Breast epithelium (tissue), 4 donors: ENCODE data around the gene ZDHHC12. TPM values are rescaled to one million over a fixed set of nuclear protein-coding genes. Genes with fewer than 3 reads are reported as not detected.
"Not testable (repeated sequence)": the region's sequence is repeated elsewhere in the genome, so short reads cannot be mapped to it uniquely, and the experiment has no call there.

Source experiments
- DNase-seq, 2 donors: peaks; one replicate each; pipeline ENCODE4 v3.0.0-alpha.2; 2019; ENCODE audit warnings: low spot score in 2 of 2
- H3K27ac ChIP-seq, 2 donors: fragments of 200-600 bp; sonication (generic) in 1 of 2; one replicate each; pipeline ENCODE4 v1.5.1; 2016 to 2019; ENCODE audit warnings: mild to moderate bottlenecking in 1 of 2
- H3K27me3 ChIP-seq, 2 donors: fragments of 200-600 bp; sonication (generic) in 1 of 2; one replicate each; pipeline versions ENCODE4 v1.5.1 to v1.6.0; 2017 to 2019; ENCODE audit warnings: control low read depth in 1 of 2, mild to moderate bottlenecking in 1 of 2
- H3K36me3 ChIP-seq: fragments of 200-600 bp; one replicate; pipeline ENCODE4 v1.5.1; 2019
- H3K4me1 ChIP-seq, 2 donors: fragments of 200-600 bp; sonication (generic); one replicate each; pipeline ENCODE4 v1.5.1; 2016 to 2019; ENCODE audit warnings: control low read depth in 1 of 2
- H3K4me3 ChIP-seq, 3 donors: fragments of 200-600 bp; sonication (generic); 1 replicate in 2 of 3; 2 replicates in 1 of 3; pipeline ENCODE4 v1.5.1; 2016 to 2019; ENCODE audit warnings: mild to moderate bottlenecking in 3 of 3, moderate library complexity in 2 of 3
- H3K9me3 ChIP-seq, 2 donors: fragments of 200-600 bp; sonication (generic) in 1 of 2; one replicate each; pipeline ENCODE4 v1.5.1; 2016 to 2019; ENCODE audit warnings: control low read depth in 1 of 2
- CTCF ChIP-seq, 3 donors: fragments of 450-650 bp; IDR thresholded peaks; one replicate each; pipeline ENCODE4 v1.5.1; 2016 to 2017; ENCODE audit warnings: antibody characterized with exemption in 3 of 3, mild to moderate bottlenecking in 3 of 3, moderate library complexity in 3 of 3
- POLR2A ChIP-seq: fragments of 450-650 bp; IDR thresholded peaks from one replicate; pipeline ENCODE4 v1.6.1; 2016; ENCODE audit warnings: antibody characterized with exemption, mild to moderate bottlenecking, moderate library complexity
- POLR2AphosphoS5 ChIP-seq, 3 donors: sonication (generic); formaldehyde crosslinking; IDR thresholded peaks; one replicate each; pipeline ENCODE4 v1.6.1; 2017; ENCODE audit warnings: antibody characterized with exemption in 3 of 3
- intact Hi-C: fragments of 100-400 bp; cut with DNase I; formaldehyde crosslinking; loops from one replicate; pipeline ENCODE4 v1.15.1; 2023; ENCODE audit warnings: low total_unique reads
- total RNA-seq, 3 donors: library from RNA; depleted of rRNA; stranded (reverse); fragments of >200 nt; gene quantifications; one replicate each; pipeline ENCODE4 v1.1.0, GENCODE V29; 2016

Gene ZDHHC12
- total RNA-seq, 3 donors from 2014 or later = 15.7 to 33.7 (median 30.2) TPM

DNA sequence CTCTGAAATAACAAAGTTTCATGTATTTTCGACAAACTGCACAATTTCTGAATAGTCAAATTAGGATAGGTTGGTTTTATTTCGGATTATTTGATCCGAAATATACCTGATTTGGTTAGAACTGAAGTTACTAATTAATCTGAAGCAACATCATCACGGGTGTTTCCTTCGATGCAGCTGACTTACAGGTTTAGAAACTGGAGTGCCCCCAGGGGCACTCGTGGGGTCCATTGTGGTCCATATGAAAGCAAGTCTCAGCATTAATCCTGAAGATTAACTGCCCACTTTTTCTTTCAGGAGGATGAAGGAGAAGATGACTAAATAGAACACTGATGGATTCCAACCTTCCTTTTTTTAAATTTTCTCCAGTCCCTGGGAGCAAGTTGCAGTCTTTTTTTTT is 29.6 kb downstream of the ZDHHC12 start:
- intact Hi-C loops = loop anchor here (2.0 kb wide), 1 partner anchor 16 kb away; no protein-coding TSS in a partner anchor
- H3K27ac ChIP-seq = no peak overlapping the region
- no peaks in the 10 kb centered on the region for H3K36me3 ChIP-seq
- H3K9me3 ChIP-seq = no peaks in the 10 kb centered on the region
- peaks cover 0 to 4% of the 10 kb centered on the region in 2 donors for H3K4me1 ChIP-seq
- DNase-seq = no peak
- no peak overlapping the region for H3K4me3 ChIP-seq
- TF ChIP-seq CTCF (IDR thresholded peaks at IDR 0.05) (no peak), POLR2A (no peak), POLR2AphosphoS5 (IDR thresholded peaks at IDR 0.05) (no peak)
- H3K27me3 ChIP-seq = no peaks in the 10 kb centered on the region

DNA sequence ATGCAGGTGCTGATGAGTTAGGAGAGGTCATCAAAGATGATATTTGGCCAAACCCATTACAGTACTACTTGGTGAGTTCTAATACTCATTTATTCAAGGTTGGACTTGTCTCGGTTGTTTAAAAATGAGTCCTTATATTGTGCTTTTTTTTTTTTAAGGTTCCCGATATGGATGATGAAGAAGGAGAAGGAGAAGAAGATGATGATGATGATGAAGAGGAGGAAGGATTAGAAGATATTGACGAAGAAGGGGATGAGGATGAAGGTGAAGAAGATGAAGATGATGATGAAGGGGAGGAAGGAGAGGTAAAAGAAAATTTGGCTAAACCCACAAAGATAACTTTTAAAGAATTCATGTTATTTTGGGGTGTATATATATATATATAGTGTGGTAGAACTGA is 30.2 kb downstream of the ZDHHC12 start:
- not testable (repeated sequence) for H3K9me3 ChIP-seq, H3K4me1 ChIP-seq, H3K36me3 ChIP-seq, H3K27ac ChIP-seq, H3K4me3 ChIP-seq, H3K27me3 ChIP-seq, DNase-seq
- intact Hi-C loops = loop anchor here (2.0 kb wide), 1 partner anchor 15 kb away; no protein-coding TSS in a partner anchor

DNA sequence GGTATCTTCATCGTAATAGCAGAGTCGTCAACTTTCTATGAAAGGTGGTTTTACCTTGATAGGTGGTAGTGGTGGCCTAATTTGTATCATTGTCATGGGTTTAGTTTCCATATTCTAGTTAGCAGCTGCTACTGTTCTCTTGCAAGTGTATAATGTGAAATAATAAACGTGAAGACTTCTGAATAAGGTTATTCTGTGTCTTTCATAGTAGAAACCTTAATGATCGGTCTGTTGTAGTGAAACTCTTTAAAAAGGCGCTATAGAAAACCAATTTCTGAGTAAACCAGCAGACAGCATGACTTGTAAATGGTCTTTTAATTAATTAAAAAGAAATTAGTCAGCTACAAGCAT is 33.3 kb downstream of the ZDHHC12 start:
- TF ChIP-seq POLR2AphosphoS5 (IDR thresholded peaks at IDR 0.05) (no peak), CTCF (IDR thresholded peaks at IDR 0.05) (no peak), POLR2A (no peak)
- Histone ChIP-seq H3K4me1 (peaks cover 4 to 8% of the 10 kb centered on the region in 2 donors), H3K27me3 (no peaks in the 10 kb centered on the region), H3K4me3 (peak overlapping the region; percentile 69 to 95 (median 83)), H3K36me3 (no peaks in the 10 kb centered on the region), H3K9me3 (no peaks in the 10 kb centered on the region), H3K27ac (peak overlapping the region; percentile 72 to 96)
- no peak for DNase-seq
- intact Hi-C loops = no loop called here

GRCh38 chr9:128689820-128690683 is 33.9 kb downstream of the ZDHHC12 start:
- Histone ChIP-seq H3K9me3 (no peaks in the 10 kb centered on the region), H3K36me3 (no peaks in the 10 kb centered on the region), H3K27me3 (no peaks in the 10 kb centered on the region), H3K4me1 (peaks cover 4 to 12% of the 10 kb centered on the region in 2 donors), H3K27ac (peak overlapping the region; percentile 72 to 96), H3K4me3 (peak overlapping the region; percentile 69 to 95 (median 83))
- TF ChIP-seq POLR2AphosphoS5 (IDR thresholded peaks at IDR 0.05) = no peak
- TF ChIP-seq POLR2A = no peak
- no peak for TF ChIP-seq CTCF (IDR thresholded peaks at IDR 0.05)
- no peak for DNase-seq
- intact Hi-C loops = no loop called here

DNA sequence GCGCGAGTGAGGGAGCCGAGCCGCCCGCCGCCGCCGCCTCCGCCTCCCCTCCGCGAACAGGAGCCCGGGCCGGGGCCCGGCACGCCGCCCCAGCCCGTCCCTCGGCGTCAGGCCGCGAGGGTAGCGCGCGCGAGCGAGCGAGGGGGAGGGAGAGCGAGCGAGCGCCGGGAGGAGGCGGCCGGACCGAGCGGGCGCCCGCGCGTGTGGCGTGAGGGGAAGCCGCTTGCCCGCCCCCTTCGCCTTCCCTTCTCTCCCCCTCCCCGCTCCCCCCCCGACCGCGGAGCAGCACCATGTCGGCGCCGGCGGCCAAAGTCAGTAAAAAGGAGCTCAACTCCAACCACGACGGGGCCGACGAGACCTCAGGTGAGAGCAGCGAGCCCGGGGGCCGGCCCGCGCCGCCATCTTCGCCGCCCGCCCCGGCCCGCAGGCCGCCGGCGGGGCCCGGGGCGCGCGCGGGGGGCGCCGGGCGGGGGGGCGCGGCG is 34.6 kb downstream of the ZDHHC12 start:
- no peaks in the 10 kb centered on the region for H3K36me3 ChIP-seq

More for the DNA sequence above, 34.6 kb downstream of the ZDHHC12 start:
- H3K27me3 ChIP-seq = no peaks in the 10 kb centered on the region
- TF ChIP-seq POLR2A (no peak), CTCF (IDR thresholded peaks at IDR 0.05) (no peak), POLR2AphosphoS5 (IDR thresholded peaks at IDR 0.05) (no peak)
- peak in 1 of 2 donors; percentile 28 for DNase-seq
- H3K27ac ChIP-seq = peak overlapping the region; percentile 88 to 96
- intact Hi-C loops = no loop called here
- peak overlapping the region; percentile 69 to 95 (median 83) for H3K4me3 ChIP-seq
- H3K4me1 ChIP-seq = peaks cover 4 to 16% of the 10 kb centered on the region in 2 donors
- H3K9me3 ChIP-seq = no peaks in the 10 kb centered on the region
